ENCODE results near the gene NAA20.

Gene NAA20

DNA sequence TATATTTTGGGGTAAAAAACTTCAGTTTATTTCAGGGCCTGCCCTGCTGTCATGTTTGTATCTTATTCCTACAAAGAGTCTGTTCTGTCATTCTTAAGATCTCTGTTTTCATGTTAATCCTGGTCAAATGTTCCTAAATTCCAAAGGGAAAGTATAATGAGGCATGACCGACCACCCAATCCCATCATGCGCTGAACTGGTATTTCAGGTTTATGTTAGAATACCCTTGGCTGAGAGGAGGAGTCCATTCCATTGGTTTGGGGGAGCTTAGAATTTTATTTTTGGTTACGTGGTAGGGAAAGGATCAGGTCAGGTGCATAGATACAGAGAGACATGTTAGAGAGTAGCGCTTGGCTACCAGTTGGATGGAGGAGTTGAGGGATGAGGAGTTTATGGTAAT lies 60.9 kb downstream of the NAA20 start:
- no peak for DNase-seq

- no peak for DNase-seq
Measured at GRCh38 chr20:20079102-20079784, 62.1 kb downstream of the NAA20 start.

All from CD4-positive, alpha-beta T cell treated with Interleukin-6 for 4 hours (primary cell).